ENCODE measurements around the gene ADGRG2.

Gene ADGRG2

GRCh38 chrX:18956303-18957032, 165.8 kb downstream of the ADGRG2 start:
- DNase-seq (ENCODE audit: low read depth in 3 of 3): no peak

- no peak for DNase-seq (ENCODE audit: low read depth in 3 of 3)
Observed at GRCh38 chrX:18955676-18956075, 166.6 kb downstream of the ADGRG2 start.

- no peak for DNase-seq (ENCODE audit: low read depth in 3 of 3)
Observed at GRCh38 chrX:18951032-18951431, 171.2 kb downstream of the ADGRG2 start.

- no peak for DNase-seq (ENCODE audit: low read depth in 3 of 3)
Observed at GRCh38 chrX:18949944-18950301, 172.3 kb downstream of the ADGRG2 start.

GRCh38 chrX:18949291-18949943, 172.9 kb downstream of the ADGRG2 start:
- DNase-seq (ENCODE audit: low read depth in 3 of 3): no peak

- DNase-seq (ENCODE audit: low read depth in 3 of 3): no peak
Observed at GRCh38 chrX:18946611-18947010, 175.7 kb downstream of the ADGRG2 start.

GRCh38 chrX:18946157-18946556, 176.1 kb downstream of the ADGRG2 start:
- no peak for DNase-seq (ENCODE audit: low read depth in 3 of 3)

GRCh38 chrX:18945483-18945882, 176.8 kb downstream of the ADGRG2 start:
- DNase-seq (ENCODE audit: low read depth in 3 of 3): no peak

- DNase-seq (ENCODE audit: low read depth in 3 of 3): no peak
Observed at GRCh38 chrX:18944482-18944881, 177.8 kb downstream of the ADGRG2 start.

- no peak for DNase-seq (ENCODE audit: low read depth in 3 of 3)
Observed at GRCh38 chrX:18941896-18942295, 180.4 kb downstream of the ADGRG2 start.
